Hindlimb muscle (tissue), 1 donor: ENCODE results near the gene TTC22. TPM values are rescaled to one million over a fixed set of nuclear protein-coding genes. Genes with fewer than 3 reads are reported as not detected.
"Not testable (repeated sequence)": the region's sequence is repeated elsewhere in the genome, so short reads cannot be mapped to it uniquely, and the experiment has no call there.

Experiments used
- DNase-seq: peaks from one replicate; pipeline ENCODE4 v3.0.0-alpha.2; 2013
- polyA plus RNA-seq: library from polyadenylated mRNA; unstranded; fragments of 120-200 nt; gene quantifications from one replicate; pipeline ENCODE4 v1.2.1, GENCODE V29; 2013; ENCODE audit not compliant: insufficient read length

The TTC22 gene
- polyA plus RNA-seq, 1 donor, result 0.17 TPM

GRCh38 chr1:54782156-54782555 lies 19.0 kb downstream of the TTC22 start:
- no peak for DNase-seq

GRCh38 chr1:54781023-54781723 lies 19.9 kb downstream of the TTC22 start:
- no peak for DNase-seq

GRCh38 chr1:54777431-54777830 lies 23.7 kb downstream of the TTC22 start:
- DNase-seq, result no peak

GRCh38 chr1:54777011-54777410 lies 24.1 kb downstream of the TTC22 start:
- DNase-seq, result no peak

- DNase-seq, result not testable (repeated sequence)
Measured at GRCh38 chr1:54775828-54776721, 25.0 kb downstream of the TTC22 start.

- no peak for DNase-seq
Measured at GRCh38 chr1:54774820-54775498, 26.2 kb downstream of the TTC22 start.

- DNase-seq, result no peak
Measured at GRCh38 chr1:54772951-54773350, 28.2 kb downstream of the TTC22 start.

- DNase-seq, result no peak
Measured at GRCh38 chr1:54768093-54768492, 33.0 kb downstream of the TTC22 start.

GRCh38 chr1:54767526-54767925 lies 33.6 kb downstream of the TTC22 start:
- no peak for DNase-seq

GRCh38 chr1:54766726-54767125 lies 34.4 kb downstream of the TTC22 start:
- DNase-seq, result no peak

GRCh38 chr1:54764922-54765561 lies 36.1 kb downstream of the TTC22 start:
- no peak for DNase-seq

GRCh38 chr1:54764133-54764921 lies 36.8 kb downstream of the TTC22 start, which contains the start of gene PARS2:
TSS of gene PARS2 (minus strand) at chr1:54764523. CDS start at chr1:54759161, 5,362 bp downstream.
- DNase-seq, result peak; percentile 99

- no peak for DNase-seq
Measured at GRCh38 chr1:54763816-54764132, 37.3 kb downstream of the TTC22 start.

GRCh38 chr1:54758678-54759348 lies 42.3 kb downstream of the TTC22 start:
- no peak for DNase-seq

- DNase-seq, result no peak
Measured at GRCh38 chr1:54757833-54758232, 43.3 kb downstream of the TTC22 start.

- DNase-seq, result no peak
Measured at GRCh38 chr1:54754486-54755285, 46.4 kb downstream of the TTC22 start.

- no peak for DNase-seq
Measured at GRCh38 chr1:54754045-54754444, 47.1 kb downstream of the TTC22 start.

GRCh38 chr1:54751426-54751825 lies 49.7 kb downstream of the TTC22 start:
- no peak for DNase-seq

GRCh38 chr1:54750596-54750995 lies 50.5 kb downstream of the TTC22 start:
- DNase-seq, result no peak

GRCh38 chr1:54748094-54748835 lies 52.9 kb downstream of the TTC22 start:
- no peak for DNase-seq
